Measurements from ENCODE around the gene LRRC10B.

LRRC10B gene

DNA sequence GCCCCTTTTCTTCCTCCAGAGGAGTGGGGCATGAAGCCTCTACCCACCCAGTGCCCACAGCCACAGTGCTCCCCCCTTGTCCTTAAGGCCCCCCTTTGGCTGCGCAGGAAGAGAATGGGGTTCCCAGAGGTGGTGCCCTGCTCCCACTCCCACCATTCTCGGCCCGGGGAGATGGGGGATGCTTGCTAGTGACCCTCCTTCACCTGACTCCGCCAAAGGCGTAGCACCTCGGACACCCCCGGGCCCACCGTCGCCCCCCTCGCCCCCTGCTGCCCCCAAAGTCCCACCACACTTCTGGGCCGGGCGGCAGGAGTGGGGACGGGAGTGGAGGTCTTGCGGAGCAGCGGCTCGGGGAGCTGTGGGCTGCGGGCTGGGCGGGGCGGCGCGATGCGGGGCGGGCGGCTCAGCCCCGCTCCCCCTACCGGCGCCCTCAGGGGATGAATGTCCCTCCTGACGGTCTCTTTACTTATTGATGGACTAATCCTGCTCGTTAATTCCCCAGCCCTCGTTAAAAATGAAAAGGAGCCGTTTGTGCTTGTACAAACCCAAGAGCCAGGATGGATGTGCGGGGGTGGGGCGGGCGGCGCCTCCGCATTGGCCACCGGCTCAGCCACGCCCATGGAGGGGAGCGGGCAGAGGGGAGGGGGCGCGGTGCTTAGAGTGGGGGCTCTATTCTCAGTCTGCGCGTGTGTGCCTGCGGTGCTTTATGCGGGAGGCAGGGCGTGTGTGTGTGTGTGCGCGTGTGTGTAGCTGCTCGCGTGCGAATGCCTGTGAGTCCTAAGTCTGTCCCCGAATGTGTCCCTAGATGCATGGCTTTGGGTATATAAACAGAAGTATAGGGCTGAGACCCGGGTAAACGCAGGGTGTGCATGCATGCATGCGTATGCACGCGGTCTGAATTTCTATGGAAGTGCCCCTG is 46.8 kb downstream of the LRRC10B start:
- H3K4me3 ChIP-seq (ENCODE audit: low read depth, low read length): no peak overlapping the region

DNA sequence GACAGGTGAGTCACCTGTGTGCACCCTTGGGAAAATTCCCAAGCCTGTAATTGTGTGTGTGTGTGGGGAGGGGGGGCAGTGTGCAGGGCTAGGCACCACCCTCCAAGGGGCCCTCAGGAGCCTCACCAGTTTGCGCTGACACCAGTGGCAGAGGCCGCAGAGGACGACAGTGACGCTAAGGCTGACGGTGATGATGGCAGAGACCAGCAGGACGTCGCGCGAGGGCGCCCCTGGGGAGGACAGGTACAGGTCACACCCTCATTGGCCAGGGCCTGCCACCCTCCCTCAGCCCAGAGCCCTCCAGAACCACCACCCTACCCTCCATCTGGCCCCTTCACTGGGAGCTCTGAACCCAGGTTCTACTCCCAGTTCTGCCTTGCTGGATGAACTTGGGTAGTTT is 47.4 kb downstream of the LRRC10B start:
- H3K4me3 ChIP-seq (ENCODE audit: low read depth, low read length): no peak overlapping the region
- no peak for DNase-seq (ENCODE audit: low read depth)

More for the DNA sequence above, 46.8 kb downstream of the LRRC10B start:
- no peak for DNase-seq (ENCODE audit: low read depth)

DNA sequence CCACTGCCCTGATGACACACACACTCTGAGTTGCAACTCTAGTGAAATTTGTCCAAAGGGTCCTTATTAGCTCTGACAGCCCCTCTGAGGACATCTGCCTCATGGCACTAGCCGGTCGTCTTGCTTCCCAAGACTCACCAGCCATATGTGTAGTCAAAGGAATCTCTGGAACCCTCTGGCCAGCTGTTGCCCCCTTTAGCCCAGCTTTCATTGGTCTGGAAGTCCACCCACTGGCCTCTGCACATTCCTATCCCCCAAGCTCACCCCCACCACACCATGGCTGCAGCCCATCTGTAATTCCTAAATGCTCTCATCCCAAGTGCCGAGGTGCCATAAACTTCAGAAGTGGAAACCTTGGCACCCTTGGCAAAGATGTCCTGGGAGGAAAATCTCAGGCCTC is 48.1 kb downstream of the LRRC10B start:
- H3K4me3 ChIP-seq (ENCODE audit: low read depth, low read length): no peak overlapping the region
- DNase-seq (ENCODE audit: low read depth): no peak
